Activated T-helper 1 cell treated with anti-CD3 and anti-CD28 coated beads, Interleukin-12 subunit alpha, Interleukin-12 subunit beta, Interleukin-2, Interleukin-4 antibody, amounts not matched to agents 30 ng/mL and 10 ng/mL and 1 ng/mL, durations not matched to agents 14 hours and 24 hours and 36 hours (primary cell): ENCODE results near the gene EDN2. TPM values are rescaled to one million over a fixed set of nuclear protein-coding genes. Genes with fewer than 3 reads are reported as not detected.

ENCODE experiments used
- DNase-seq: peaks from one replicate; pipeline ENCODE4 v3.0.0; 2021; ENCODE audit warnings: low spot score
- H3K27ac Mint-ChIP-seq: one replicate; pipeline ENCODE4 v1.8.0; 2021; ENCODE audit warnings: mild to moderate bottlenecking, mixed read lengths
- H3K27me3 Mint-ChIP-seq: one replicate; pipeline ENCODE4 v1.8.0; 2022; ENCODE audit warnings: mild to moderate bottlenecking, moderate library complexity, mixed read lengths; ENCODE audit not compliant: insufficient read depth
- H3K36me3 Mint-ChIP-seq: one replicate; pipeline ENCODE4 v1.8.0; 2021; ENCODE audit warnings: low read depth, mixed read lengths
- H3K4me1 Mint-ChIP-seq: one replicate; pipeline ENCODE4 v1.8.0; 2021; ENCODE audit warnings: low read depth, mixed read lengths
- H3K4me3 Mint-ChIP-seq: one replicate; pipeline ENCODE4 v1.8.0; 2021; ENCODE audit warnings: mild to moderate bottlenecking, moderate library complexity, mixed read lengths
- H3K9me3 Mint-ChIP-seq: one replicate; pipeline ENCODE4 v1.8.0; 2021; ENCODE audit warnings: mixed read lengths
- intact Hi-C: fragments of 100-400 bp; cut with micrococcal nuclease; formaldehyde crosslinking; loops from one replicate; pipeline ENCODE4 v1.15.1; 2024
- total RNA-seq: library from RNA; stranded (reverse); gene quantifications from 2 replicates; pipeline ENCODE4 v1.2.3, GENCODE V29; 2022

Gene EDN2
- total RNA-seq, 1 donor from 2014 or later: not detected

GRCh38 chr1:41483001-41483850 is 1.3 kb downstream of the EDN2 start:
- Mint-ChIP-seq H3K27ac (no peak overlapping the region), H3K9me3 (no peaks in the 10 kb centered on the region), H3K4me3 (no peak overlapping the region), H3K27me3 (peaks cover 5% of the 10 kb centered on the region), H3K4me1 (peaks cover 19% of the 10 kb centered on the region), H3K36me3 (no peaks in the 10 kb centered on the region)
- intact Hi-C loops: no loop called here
- no peak for DNase-seq

- Mint-ChIP-seq H3K27me3 (peaks cover 5% of the 10 kb centered on the region), H3K4me3 (no peak overlapping the region), H3K9me3 (no peaks in the 10 kb centered on the region), H3K36me3 (no peaks in the 10 kb centered on the region), H3K4me1 (peaks cover 13% of the 10 kb centered on the region), H3K27ac (no peak overlapping the region)
- intact Hi-C loops: no loop called here
- no peak for DNase-seq
Measured at GRCh38 chr1:41482001-41482765, 2.3 kb downstream of the EDN2 start.

- no peaks in the 10 kb centered on the region for H3K9me3 Mint-ChIP-seq
- H3K27me3 Mint-ChIP-seq: peaks cover 5% of the 10 kb centered on the region
- H3K4me1 Mint-ChIP-seq: peaks cover 5% of the 10 kb centered on the region
- H3K27ac Mint-ChIP-seq: no peak overlapping the region
- H3K4me3 Mint-ChIP-seq: no peak overlapping the region
- no peaks in the 10 kb centered on the region for H3K36me3 Mint-ChIP-seq
- intact Hi-C loops: no loop called here
- DNase-seq: no peak
Measured at GRCh38 chr1:41481109-41481775, 3.2 kb downstream of the EDN2 start.

- no peaks in the 10 kb centered on the region for H3K9me3 Mint-ChIP-seq
- DNase-seq: no peak
- no peak overlapping the region for H3K4me3 Mint-ChIP-seq
- H3K27me3 Mint-ChIP-seq: peaks cover 1% of the 10 kb centered on the region
- no peaks in the 10 kb centered on the region for H3K4me1 Mint-ChIP-seq
- H3K27ac Mint-ChIP-seq: no peak overlapping the region
- intact Hi-C loops: no loop called here
- no peaks in the 10 kb centered on the region for H3K36me3 Mint-ChIP-seq
Measured at GRCh38 chr1:41480204-41481108, 4.0 kb downstream of the EDN2 start.

GRCh38 chr1:41479808-41480160 is 4.7 kb downstream of the EDN2 start:
- Mint-ChIP-seq H3K4me3 (no peak overlapping the region), H3K27me3 (peaks cover 4% of the 10 kb centered on the region), H3K9me3 (no peaks in the 10 kb centered on the region), H3K4me1 (no peaks in the 10 kb centered on the region), H3K27ac (no peak overlapping the region), H3K36me3 (no peaks in the 10 kb centered on the region)
- DNase-seq: no peak
- intact Hi-C loops: no loop called here

GRCh38 chr1:41479000-41479807 is 5.3 kb downstream of the EDN2 start:
- Mint-ChIP-seq H3K9me3 (no peaks in the 10 kb centered on the region), H3K36me3 (no peaks in the 10 kb centered on the region), H3K27ac (no peak overlapping the region), H3K4me3 (no peak overlapping the region), H3K27me3 (peaks cover 4% of the 10 kb centered on the region), H3K4me1 (no peaks in the 10 kb centered on the region)
- intact Hi-C loops: no loop called here
- no peak for DNase-seq

GRCh38 chr1:41478118-41478748 is 6.2 kb downstream of the EDN2 start:
- Mint-ChIP-seq H3K4me3 (no peak overlapping the region), H3K27ac (no peak overlapping the region), H3K36me3 (no peaks in the 10 kb centered on the region), H3K27me3 (peaks cover 4% of the 10 kb centered on the region), H3K9me3 (no peaks in the 10 kb centered on the region), H3K4me1 (no peaks in the 10 kb centered on the region)
- DNase-seq: no peak
- intact Hi-C loops: no loop called here

- Mint-ChIP-seq H3K27me3 (peaks cover 10% of the 10 kb centered on the region), H3K4me1 (no peaks in the 10 kb centered on the region), H3K27ac (no peak overlapping the region), H3K4me3 (no peak overlapping the region), H3K9me3 (no peaks in the 10 kb centered on the region), H3K36me3 (no peaks in the 10 kb centered on the region)
- DNase-seq: no peak
- intact Hi-C loops: no loop called here
Measured at GRCh38 chr1:41476807-41477361, 7.6 kb downstream of the EDN2 start.

GRCh38 chr1:41475859-41476567 is 8.5 kb downstream of the EDN2 start:
- no peak for DNase-seq
- H3K9me3 Mint-ChIP-seq: no peaks in the 10 kb centered on the region
- intact Hi-C loops: no loop called here
- no peak overlapping the region for H3K27ac Mint-ChIP-seq
- H3K36me3 Mint-ChIP-seq: no peaks in the 10 kb centered on the region
- no peak overlapping the region for H3K4me3 Mint-ChIP-seq
- peaks cover 10% of the 10 kb centered on the region for H3K27me3 Mint-ChIP-seq
- H3K4me1 Mint-ChIP-seq: no peaks in the 10 kb centered on the region

GRCh38 chr1:41475346-41475745 is 9.1 kb downstream of the EDN2 start:
- Mint-ChIP-seq H3K9me3 (no peaks in the 10 kb centered on the region), H3K4me3 (no peak overlapping the region)
- intact Hi-C loops: no loop called here

More at GRCh38 chr1:41475346-41475745, 9.1 kb downstream of the EDN2 start:
- DNase-seq: no peak
- Mint-ChIP-seq H3K27me3 (peaks cover 10% of the 10 kb centered on the region), H3K27ac (no peak overlapping the region), H3K4me1 (no peaks in the 10 kb centered on the region), H3K36me3 (no peaks in the 10 kb centered on the region)
